HG02981 (cell line): ENCODE measurements around the gene CLIC6.
"Not testable (repeated sequence)": the region's sequence is repeated elsewhere in the genome, so short reads cannot be mapped to it uniquely, and the experiment has no call there.

Experiments used
- ATAC-seq: cut with Tn5 transposase; IDR thresholded peaks from one replicate; pipeline ENCODE4 v1.9.1; 2021; ENCODE audit warnings: mild to moderate bottlenecking, moderate library complexity; ENCODE audit not compliant: unreplicated experiment

Gene CLIC6

GRCh38 chr21:34691390-34692032, 22.7 kb downstream of the CLIC6 start:
- ATAC-seq, result no peak

GRCh38 chr21:34692458-34693020, 23.7 kb downstream of the CLIC6 start:
- no peak for ATAC-seq

- no peak for ATAC-seq
Measured at GRCh38 chr21:34693192-34693810, 24.5 kb downstream of the CLIC6 start.

- ATAC-seq, result peak; percentile 73
Measured at GRCh38 chr21:34695434-34695833, 26.6 kb downstream of the CLIC6 start.

DNA sequence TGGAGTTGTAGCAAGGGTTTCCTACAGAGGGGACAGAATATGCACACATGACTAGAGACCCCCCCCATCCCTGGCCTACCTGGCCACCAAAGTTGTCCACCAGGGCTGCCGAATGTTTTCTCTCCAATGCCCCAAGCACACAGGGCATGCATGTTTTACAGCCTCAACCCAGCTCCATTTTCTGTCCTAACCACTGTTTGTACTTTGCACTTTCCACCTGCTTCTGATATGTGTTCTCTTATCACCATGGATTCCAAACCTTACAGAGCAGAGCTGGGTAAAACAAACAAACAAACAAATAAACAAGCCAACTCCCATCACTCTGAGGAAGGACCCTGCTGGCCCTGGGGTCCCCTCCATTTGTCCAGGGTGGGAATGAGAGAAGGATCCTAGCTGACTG, 27.3 kb downstream of the CLIC6 start:
- no peak for ATAC-seq

GRCh38 chr21:34697826-34698225, 29.0 kb downstream of the CLIC6 start:
- no peak for ATAC-seq

DNA sequence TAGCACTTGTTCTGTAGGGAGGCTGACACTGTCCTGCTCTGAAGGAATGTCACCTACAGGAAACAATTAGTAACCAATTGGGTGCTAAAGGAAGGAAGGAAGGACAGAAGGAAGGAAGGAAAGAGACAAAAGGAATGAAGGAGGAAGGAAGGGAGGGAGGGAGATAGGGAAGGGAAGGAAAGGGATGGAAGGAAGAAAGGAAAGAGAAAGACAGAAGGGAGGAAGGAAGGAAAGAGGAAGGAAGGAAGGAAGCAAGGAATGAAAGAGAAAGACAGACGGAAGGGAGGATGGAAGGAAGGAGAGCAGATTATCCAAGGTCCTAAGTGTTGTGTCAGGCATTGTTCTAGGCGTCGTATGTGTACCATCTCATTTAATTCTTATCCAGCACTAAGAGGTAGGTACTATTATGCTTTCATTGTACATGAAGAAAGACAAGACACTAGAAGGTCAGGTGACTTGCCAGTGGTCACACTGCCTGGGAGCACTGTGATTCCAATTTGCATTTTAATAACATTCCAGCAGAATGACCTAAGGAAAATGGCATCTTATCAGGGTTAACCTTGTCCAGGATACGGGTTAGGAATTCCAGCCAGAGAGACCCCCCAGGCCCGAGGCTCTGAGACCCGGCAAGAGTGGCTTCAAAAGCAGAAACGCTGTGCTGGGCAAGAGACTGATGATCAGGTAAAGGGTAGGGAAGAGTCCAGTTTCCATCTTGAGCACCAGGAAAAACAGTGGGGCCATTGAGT, 29.6 kb downstream of the CLIC6 start:
- ATAC-seq, result no peak

DNA sequence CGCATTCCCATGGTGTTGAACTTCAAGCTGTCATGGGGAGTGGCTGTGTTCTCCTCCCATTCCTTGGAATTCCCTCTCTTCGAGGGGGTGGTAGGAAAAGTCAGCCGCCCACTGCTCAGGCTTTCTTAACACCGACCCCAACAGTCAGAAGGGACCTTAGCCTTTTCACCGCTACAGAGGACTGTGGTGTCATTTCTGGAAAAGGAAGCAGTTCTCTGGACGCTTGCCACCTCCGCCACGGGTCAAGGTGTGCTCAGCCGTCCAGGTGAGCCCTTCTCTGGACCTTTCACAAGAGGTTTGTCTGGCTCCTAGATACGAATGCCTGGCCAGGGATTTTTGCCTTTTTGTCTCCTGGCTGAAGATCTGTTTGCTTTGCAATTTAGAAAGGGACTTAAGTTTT, 31.8 kb downstream of the CLIC6 start:
- ATAC-seq, result no peak

GRCh38 chr21:34701726-34702125, 32.9 kb downstream of the CLIC6 start:
- ATAC-seq, result no peak

- ATAC-seq, result no peak
Measured at GRCh38 chr21:34702341-34703170, 33.8 kb downstream of the CLIC6 start.

GRCh38 chr21:34703571-34703970, 34.8 kb downstream of the CLIC6 start:
- ATAC-seq, result no peak

GRCh38 chr21:34704119-34704518, 35.3 kb downstream of the CLIC6 start:
- ATAC-seq, result no peak

GRCh38 chr21:34705011-34705410, 36.2 kb downstream of the CLIC6 start:
- no peak for ATAC-seq

- no peak for ATAC-seq
Measured at GRCh38 chr21:34706337-34706736, 37.5 kb downstream of the CLIC6 start.

- ATAC-seq, result peak; percentile 83
Measured at GRCh38 chr21:34707876-34708325, 39.1 kb downstream of the CLIC6 start.

DNA sequence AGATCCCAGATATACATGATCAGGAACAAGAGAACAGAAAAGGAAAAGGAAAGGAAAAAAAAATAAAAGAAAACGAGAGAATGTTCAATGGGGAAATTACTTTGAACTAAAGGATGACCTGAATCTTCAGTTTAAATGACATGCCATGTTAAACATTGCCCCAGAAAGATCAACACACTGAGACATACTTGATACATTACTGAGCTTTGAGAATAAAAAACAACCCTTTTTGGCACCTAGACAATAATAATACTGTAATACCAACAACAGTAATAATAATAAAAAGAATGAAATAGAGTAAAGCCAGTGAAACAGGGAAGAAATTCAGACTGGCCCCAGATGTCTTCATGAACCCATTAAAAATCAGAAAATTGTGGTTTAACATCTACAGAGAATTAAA, 44.8 kb downstream of the CLIC6 start:
- no peak for ATAC-seq

GRCh38 chr21:34715518-34715917, 46.7 kb downstream of the CLIC6 start:
- ATAC-seq, result no peak

DNA sequence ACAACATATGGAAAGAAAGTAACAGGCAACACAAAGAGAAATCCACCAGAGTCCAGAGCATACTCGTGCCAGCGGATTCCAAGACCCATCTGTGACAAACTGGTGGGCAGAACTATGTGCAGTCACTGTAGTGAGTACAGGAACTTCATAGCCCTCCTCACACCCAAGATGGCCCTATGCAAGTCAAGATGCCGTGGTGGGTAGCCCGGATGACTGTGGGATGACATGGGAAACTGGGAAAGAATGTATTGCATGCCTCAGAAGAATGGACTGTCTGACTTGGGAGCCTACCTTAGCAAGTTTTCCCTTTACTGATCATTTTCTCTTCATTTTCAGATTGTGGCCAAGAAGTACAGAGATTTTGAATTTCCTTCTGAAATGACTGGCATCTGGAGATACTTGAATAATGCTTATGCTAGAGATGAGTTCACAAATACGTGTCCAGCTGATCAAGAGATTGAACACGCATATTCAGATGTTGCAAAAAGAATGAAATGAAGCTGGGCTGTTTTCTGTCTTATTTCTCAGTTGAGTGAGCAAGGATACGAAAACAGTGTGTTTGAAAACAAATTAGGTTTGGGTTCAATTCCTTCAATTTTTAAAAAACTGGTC, 47.3 kb downstream of the CLIC6 start:
- ATAC-seq, result no peak

DNA sequence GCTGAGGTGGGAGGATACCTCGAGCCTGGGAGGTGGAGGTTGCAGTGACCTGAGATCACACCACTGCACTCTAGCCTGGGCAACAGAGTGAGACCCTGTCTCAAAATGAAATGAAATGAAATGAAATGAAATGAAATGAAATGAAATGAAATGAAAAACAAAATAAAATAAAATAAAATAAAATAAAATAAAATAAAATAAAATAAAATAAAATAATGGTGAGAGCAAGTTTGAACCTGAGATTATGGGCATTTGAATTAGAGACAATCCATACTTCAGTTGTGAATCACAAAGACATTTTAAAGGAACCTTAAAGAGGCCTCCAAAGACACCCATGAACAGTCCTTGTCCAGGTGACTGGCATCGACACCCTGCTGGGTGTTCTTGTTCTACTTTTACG, 49.7 kb downstream of the CLIC6 start:
- not testable (repeated sequence) for ATAC-seq

GRCh38 chr21:34722684-34723300, 54.0 kb downstream of the CLIC6 start:
- ATAC-seq, result no peak
